Neuronal stem cell (in vitro differentiated cells): Measurements from ENCODE around the gene HIPK2.

Source experiments
- DNase-seq: peaks from one replicate; pipeline ENCODE4 v3.0.0-alpha.2; 2013; ENCODE audit warnings: low spot score
- H2AFZ ChIP-seq: one replicate; pipeline ENCODE4 v1.6.1; 2013; ENCODE audit warnings: mild to moderate bottlenecking, low read length, inconsistent platforms
- H2AK5ac ChIP-seq: 2 replicates; pipeline ENCODE4 v1.6.1; 2013; ENCODE audit warnings: low read depth, mild to moderate bottlenecking, inconsistent platforms, low read length, moderate library complexity, mixed read lengths
- H2BK120ac ChIP-seq: 2 replicates; pipeline ENCODE4 v1.6.1; 2013; ENCODE audit warnings: low read depth, mild to moderate bottlenecking, inconsistent platforms, low read length, moderate library complexity, mixed read lengths
- H2BK12ac ChIP-seq: one replicate; pipeline ENCODE4 v1.6.1; 2013; ENCODE audit warnings: low read length, inconsistent platforms
- H2BK15ac ChIP-seq: 2 replicates; pipeline ENCODE4 v1.6.1; 2013; ENCODE audit warnings: mild to moderate bottlenecking, low read length, inconsistent platforms, mixed read lengths
- H2BK5ac ChIP-seq: one replicate; pipeline ENCODE4 v1.6.1; 2013; ENCODE audit warnings: inconsistent platforms, mild to moderate bottlenecking, low read length, moderate library complexity
- H3K14ac ChIP-seq: one replicate; pipeline ENCODE4 v1.6.1; 2013; ENCODE audit warnings: low read length, inconsistent platforms
- H3K18ac ChIP-seq: 2 replicates; pipeline ENCODE4 v1.6.1; 2013; ENCODE audit warnings: low read length, inconsistent platforms
- H3K23ac ChIP-seq: 2 replicates; pipeline ENCODE4 v1.6.1; 2013; ENCODE audit warnings: low read depth, mild to moderate bottlenecking, mixed read lengths, low read length, inconsistent platforms; ENCODE audit not compliant: poor library complexity
- H3K27ac ChIP-seq: replicated peaks from 3 replicates; pipeline ENCODE4 v1.5.1; 2013; ENCODE audit warnings: low read length, inconsistent platforms
- H3K27me3 ChIP-seq, 3 experiments: 2 replicates each; pipeline ENCODE4 v1.6.1; 2013; ENCODE audit warnings: low read length in 3 of 3, mild to moderate bottlenecking in 2 of 3, inconsistent platforms in 1 of 3, low read depth in 1 of 3, mixed read lengths in 1 of 3, moderate library complexity in 1 of 3; ENCODE audit not compliant: control insufficient read depth in 3 of 3, insufficient read depth in 3 of 3
- H3K36me3 ChIP-seq, 2 donors: replicated peaks in 1 of 2; 2 replicates each; pipeline ENCODE4 v1.6.1; 2013; ENCODE audit warnings: low read length in 2 of 2; ENCODE audit not compliant: control insufficient read depth in 2 of 2, insufficient read depth in 2 of 2
- H3K4ac ChIP-seq: 2 replicates; pipeline ENCODE4 v1.6.1; 2013; ENCODE audit warnings: inconsistent platforms, mild to moderate bottlenecking, low read length, moderate library complexity
- H3K4me1 ChIP-seq, 2 donors: 1 replicate in 1 of 2; 2 replicates in 1 of 2; pipeline ENCODE4 v1.6.1; 2013; ENCODE audit warnings: low read length in 2 of 2, low read depth in 1 of 2; ENCODE audit not compliant: control insufficient read depth in 2 of 2, insufficient read depth in 1 of 2
- H3K4me2 ChIP-seq: one replicate; pipeline ENCODE4 v1.6.1; 2013; ENCODE audit warnings: mild to moderate bottlenecking, low read length, inconsistent platforms; ENCODE audit not compliant: insufficient read depth, poor library complexity, severe bottlenecking
- H3K4me3 ChIP-seq, 2 donors: 2 replicates each; pipeline ENCODE4 v1.5.1; 2013; ENCODE audit warnings: low read length in 2 of 2, mild to moderate bottlenecking in 2 of 2, inconsistent platforms in 1 of 2, moderate library complexity in 1 of 2
- H3K79me1 ChIP-seq: one replicate; pipeline ENCODE4 v1.6.1; 2013; ENCODE audit warnings: low read depth, mild to moderate bottlenecking, inconsistent platforms, low read length, moderate library complexity
- H3K9ac ChIP-seq: one replicate; pipeline ENCODE4 v1.6.1; 2013; ENCODE audit warnings: mild to moderate bottlenecking, low read depth, low read length, inconsistent platforms; ENCODE audit not compliant: poor library complexity
- H3K9me3 ChIP-seq, 2 donors: replicated peaks in 1 of 2; 2 replicates each; pipeline versions ENCODE3 to v1.6.1; 2013; ENCODE audit warnings: low read length in 2 of 2, mild to moderate bottlenecking in 2 of 2, inconsistent platforms in 1 of 2, low read depth in 1 of 2, mixed read lengths in 1 of 2, moderate library complexity in 1 of 2; ENCODE audit not compliant: control insufficient read depth in 2 of 2, insufficient read depth in 1 of 2
- H4K8ac ChIP-seq: one replicate; pipeline ENCODE4 v1.6.1; 2013; ENCODE audit warnings: low read depth, mild to moderate bottlenecking, inconsistent platforms, low read length, moderate library complexity
- H4K91ac ChIP-seq: one replicate; pipeline ENCODE4 v1.6.1; 2013; ENCODE audit warnings: low read length, low read depth, mild to moderate bottlenecking, inconsistent platforms; ENCODE audit not compliant: poor library complexity
- WGBS, 2 donors: extraction: QIAGEN DNeasy Blood & Tissue Kit; methylation state at CpG; one replicate each; pipeline ENCODE4 v1.1.7; 2013; ENCODE audit warnings: missing lambda C conversion rate in 2 of 2, mixed read lengths in 1 of 2; ENCODE audit not compliant: insufficient read length in 2 of 2, insufficient replicate concordance in 1 of 2; ENCODE audit errors: extremely low coverage in 2 of 2; 5-methylcytosine and 5-hydroxymethylcytosine counted together

The HIPK2 gene

DNA sequence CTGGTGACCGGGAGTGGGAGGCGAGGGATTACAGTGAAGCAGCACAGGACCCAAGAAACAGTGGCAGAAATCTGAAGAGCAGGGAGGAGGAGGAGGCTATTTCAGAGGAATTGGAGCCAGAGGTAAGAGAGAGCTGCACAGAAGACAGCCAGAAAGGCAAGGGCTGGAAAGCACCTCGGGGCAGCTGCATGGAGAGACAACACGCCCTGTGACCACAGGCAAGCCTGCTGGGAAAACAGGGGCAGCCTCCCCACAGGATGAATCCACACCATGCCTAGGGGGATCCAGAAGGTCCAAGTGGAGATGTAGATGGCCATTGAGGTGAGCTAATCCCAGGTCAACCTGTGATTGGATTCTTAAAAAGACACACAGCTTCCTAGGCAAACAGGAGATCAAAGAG lies 135.5 kb downstream of the HIPK2 start:
- Histone ChIP-seq H3K9ac (no peak overlapping the region), H3K4me1 (peaks cover 0 to 6% of the 10 kb centered on the region in 2 donors), H3K4me2 (no peak overlapping the region), H3K23ac (no peak overlapping the region), H3K4me3 (no peak overlapping the region), H2BK5ac (no peak overlapping the region), H2BK120ac (no peak overlapping the region), H2BK12ac (no peak overlapping the region), H2BK15ac (no peak overlapping the region), H3K4ac (no peak overlapping the region), H4K91ac (no peak overlapping the region), H4K8ac (no peak overlapping the region), H2AFZ (no peak overlapping the region), H2AK5ac (no peak overlapping the region), H3K79me1 (peaks cover 6% of the 10 kb centered on the region), H3K9me3 (no peaks in the 10 kb centered on the region), H3K27me3 (peaks cover 0 to 2% (median 0%) of the 10 kb centered on the region in 3 experiments), H3K14ac (no peak overlapping the region), H3K27ac (no peak overlapping the region), H3K36me3 (peaks cover 4 to 15% of the 10 kb centered on the region in 2 donors), H3K18ac (no peak overlapping the region)
- no CpG with 5 or more reads among the region's 4 CpGs for WGBS, 2 donors
- DNase-seq = no peak

DNA sequence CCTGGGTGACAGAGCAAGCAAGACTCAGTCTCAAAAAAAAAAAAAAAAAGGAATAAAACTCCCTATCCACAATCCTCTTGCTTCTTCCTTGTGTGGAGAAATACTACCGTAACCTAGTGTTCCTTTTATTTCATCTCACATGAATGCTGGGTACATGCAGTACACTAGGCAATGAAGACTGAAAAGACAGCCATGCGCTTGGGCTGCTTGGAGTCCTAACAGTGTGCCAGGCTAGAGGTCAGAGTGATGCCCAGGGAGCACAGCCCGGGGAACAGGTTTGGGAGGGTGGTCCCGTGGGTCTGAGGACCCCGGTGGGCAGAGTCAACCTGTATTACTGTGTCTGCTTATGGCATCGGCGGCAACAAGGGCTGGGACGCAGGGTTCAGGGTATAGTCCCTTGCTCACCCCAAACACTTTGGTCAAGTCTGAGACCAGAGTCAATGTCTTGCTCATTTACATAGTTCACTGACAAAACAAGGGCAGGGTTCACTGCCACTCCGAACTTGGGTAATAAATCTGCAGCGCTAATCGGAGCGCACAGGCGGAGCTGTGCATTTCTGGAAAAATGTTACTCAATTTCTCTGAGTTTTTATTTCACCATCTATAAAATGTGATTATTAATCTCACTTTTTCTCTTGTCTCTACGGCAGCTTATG lies 136.3 kb downstream of the HIPK2 start:
- Histone ChIP-seq H2BK15ac (no peak overlapping the region), H3K14ac (no peak overlapping the region), H4K8ac (no peak overlapping the region), H3K36me3 (peaks cover 4 to 15% of the 10 kb centered on the region in 2 donors), H3K4ac (no peak overlapping the region), H3K9me3 (peaks cover 1% of the 10 kb centered on the region in 2 donors), H2AK5ac (no peak overlapping the region), H3K79me1 (peaks cover 4% of the 10 kb centered on the region), H3K18ac (no peak overlapping the region), H4K91ac (no peak overlapping the region), H3K23ac (no peak overlapping the region), H3K4me2 (no peak overlapping the region), H3K27ac (no peak overlapping the region), H3K4me3 (no peak overlapping the region), H2BK12ac (no peak overlapping the region), H3K9ac (no peak overlapping the region), H2BK120ac (no peak overlapping the region), H2BK5ac (no peak overlapping the region), H2AFZ (no peak overlapping the region), H3K4me1 (peaks cover 0 to 6% of the 10 kb centered on the region in 2 donors), H3K27me3 (peaks cover 0 to 2% (median 0%) of the 10 kb centered on the region in 3 experiments)
- WGBS, 2 donors = no CpG with 5 or more reads among the region's 14 CpGs
- DNase-seq = no peak

DNA sequence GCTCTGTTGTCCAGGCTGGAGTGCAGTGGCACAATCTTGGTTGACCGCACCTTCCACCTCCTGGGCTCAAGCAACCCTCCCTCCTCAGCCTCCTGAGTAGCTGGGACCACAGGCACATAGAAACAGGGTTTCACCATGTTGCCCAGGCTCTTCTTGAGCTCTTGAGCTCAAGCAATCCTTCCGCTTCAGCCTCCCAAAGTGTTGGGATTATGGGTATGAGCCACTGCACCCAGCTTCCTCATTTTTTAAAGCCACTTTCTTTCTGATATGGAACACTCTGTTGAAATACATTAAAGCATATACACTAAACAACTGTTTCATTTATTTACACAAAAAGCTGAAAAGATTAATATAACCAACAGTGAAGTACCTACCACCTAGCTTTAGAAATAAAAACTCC lies 137.1 kb downstream of the HIPK2 start:
- no peak overlapping the region for H2AFZ ChIP-seq
- peaks cover 0 to 2% (median 0%) of the 10 kb centered on the region in 3 experiments for H3K27me3 ChIP-seq
- no peak overlapping the region for H2BK15ac ChIP-seq
- H3K4me1 ChIP-seq = peaks cover 0 to 12% of the 10 kb centered on the region in 2 donors
- H3K4me2 ChIP-seq = no peak overlapping the region
- H3K14ac ChIP-seq = no peak overlapping the region
- no peak overlapping the region for H2BK5ac ChIP-seq
- H3K9me3 ChIP-seq = peaks cover 1 to 5% of the 10 kb centered on the region in 2 donors
- peaks cover 4 to 15% of the 10 kb centered on the region in 2 donors for H3K36me3 ChIP-seq
- no CpG with 5 or more reads among the region's 2 CpGs for WGBS, 2 donors
- no peak for DNase-seq
- no peak overlapping the region for H2BK120ac ChIP-seq
- no peak overlapping the region for H3K4ac ChIP-seq
- H3K9ac ChIP-seq = no peak overlapping the region
- no peak overlapping the region for H2BK12ac ChIP-seq
- no peak overlapping the region for H3K23ac ChIP-seq
- H2AK5ac ChIP-seq = no peak overlapping the region
- H4K91ac ChIP-seq = no peak overlapping the region
- H3K4me3 ChIP-seq = no peak overlapping the region
- H3K27ac ChIP-seq = no peak overlapping the region
- H3K18ac ChIP-seq = no peak overlapping the region
- H3K79me1 ChIP-seq = peaks cover 4% of the 10 kb centered on the region
- H4K8ac ChIP-seq = no peak overlapping the region

DNA sequence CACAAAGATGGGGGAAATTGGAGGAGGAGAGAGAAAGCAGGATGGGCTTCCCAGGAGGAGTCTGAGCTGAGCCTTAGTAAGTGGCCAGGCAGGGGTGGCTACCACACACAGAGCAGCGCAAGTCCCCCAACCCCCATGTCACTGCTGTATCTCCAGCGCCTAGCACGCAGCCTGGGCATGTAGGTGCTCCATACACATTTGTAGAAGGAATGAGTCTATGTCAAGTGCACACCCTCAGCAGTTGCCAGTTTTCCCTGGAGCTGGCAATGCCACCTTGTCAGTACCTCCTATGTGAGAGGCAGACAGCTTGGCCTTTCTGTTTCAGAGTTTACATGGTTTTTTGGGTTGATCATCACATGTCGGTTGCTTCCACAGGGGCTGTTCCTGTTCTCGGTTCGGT lies 138.2 kb downstream of the HIPK2 start:
- Histone ChIP-seq H3K14ac (no peak overlapping the region), H2AFZ (no peak overlapping the region), H3K27me3 (peaks cover 0 to 2% (median 0%) of the 10 kb centered on the region in 3 experiments), H2AK5ac (no peak overlapping the region), H3K18ac (no peak overlapping the region), H2BK120ac (no peak overlapping the region), H3K27ac (no peak overlapping the region), H3K4me1 (peaks cover 0 to 18% of the 10 kb centered on the region in 2 donors), H3K9ac (no peak overlapping the region), H2BK15ac (no peak overlapping the region), H2BK12ac (no peak overlapping the region), H2BK5ac (no peak overlapping the region), H3K9me3 (peaks cover 1 to 5% of the 10 kb centered on the region in 2 donors), H4K8ac (no peak overlapping the region), H3K23ac (no peak overlapping the region), H3K4me2 (no peak overlapping the region), H3K36me3 (peaks cover 1 to 10% of the 10 kb centered on the region in 2 donors), H4K91ac (no peak overlapping the region), H3K79me1 (peaks cover 2% of the 10 kb centered on the region), H3K4ac (no peak overlapping the region), H3K4me3 (no peak overlapping the region)
- no CpG with 5 or more reads among the region's 6 CpGs for WGBS, 2 donors
- no peak for DNase-seq
